PC-3 (cell line): ENCODE results near the gene CARMIL1. TPM values are rescaled to one million over a fixed set of nuclear protein-coding genes. Genes with fewer than 3 reads are reported as not detected.

Experiments
- ATAC-seq: fragments of 200-7000 bp; cut with Tn5 transposase; 2 replicates; pipeline ENCODE4 v1.9.1; 2020; ENCODE audit warnings: mild to moderate bottlenecking, moderate library complexity
- BruUV-seq: library from RNA; stranded (reverse); fragments of 400-500 nt; replicated peaks from 2 replicates; lab custom pipeline; 2021; lab: Mats Ljungman, UMichigan
- CTCF ChIA-PET: fragments of 300-600 bp; sonication (Branson Sonifier 250); formaldehyde crosslinking; loops from one replicate; lab custom pipeline; 2022; ENCODE audit warnings: antibody characterized with exemption; lab: Charles Lee
- POLR2A ChIA-PET: fragments of 300-600 bp; sonication (Branson Sonifier 250); formaldehyde crosslinking; loops from one replicate; lab custom pipeline; 2022; ENCODE audit warnings: antibody characterized with exemption; ENCODE audit not compliant: unreplicated experiment; lab: Charles Lee
- DNase-seq: peaks from one replicate; pipeline ENCODE4 v3.0.0-alpha.2; 2015
- H2AFZ ChIP-seq: fragments of 300-600 bp; sonication (generic); 2 replicates; pipeline ENCODE4 v1.6.0; 2016; ENCODE audit warnings: antibody characterized with exemption, low read length
- H3F3A ChIP-seq: fragments of 300-600 bp; sonication (generic); one replicate; pipeline ENCODE4 v1.6.0; 2017; ENCODE audit warnings: antibody characterized with exemption, low read length, control low read depth, mild to moderate bottlenecking; ENCODE audit not compliant: unreplicated experiment
- H3K27ac ChIP-seq: fragments of 300-600 bp; sonication (generic); 2 replicates; pipeline ENCODE4 v1.5.1; 2016; ENCODE audit warnings: mild to moderate bottlenecking, low read length
- H3K27me3 ChIP-seq: fragments of 300-600 bp; sonication (generic); 2 replicates; pipeline ENCODE4 v1.6.1; 2016; ENCODE audit warnings: low read length, mixed read lengths
- H3K36me3 ChIP-seq: fragments of 300-600 bp; sonication (generic); 2 replicates; pipeline ENCODE4 v1.6.1; 2016; ENCODE audit warnings: low read depth, mixed run types, low read length, mixed read lengths
- H3K4me1 ChIP-seq: fragments of 300-600 bp; sonication (generic); 2 replicates; pipeline ENCODE4 v1.5.1; 2016; ENCODE audit warnings: low read length; ENCODE audit not compliant: insufficient read depth
- H3K4me2 ChIP-seq: fragments of 300-600 bp; sonication (generic); 2 replicates; pipeline ENCODE4 v1.6.0; 2016; ENCODE audit warnings: low read length
- H3K4me3 ChIP-seq: fragments of 300-600 bp; sonication (generic); 2 replicates; pipeline ENCODE4 v1.5.1; 2016; ENCODE audit warnings: mild to moderate bottlenecking, low read length, mixed read lengths
- H3K79me2 ChIP-seq: fragments of 300-600 bp; sonication (generic); 2 replicates; pipeline ENCODE4 v1.6.1; 2017; ENCODE audit warnings: low read length, mixed read lengths
- H3K9ac ChIP-seq: fragments of 300-600 bp; sonication (generic); 2 replicates; pipeline ENCODE4 v1.6.0; 2016; ENCODE audit warnings: mild to moderate bottlenecking, low read length
- H3K9me2 ChIP-seq: fragments of 300-600 bp; sonication (generic); replicated peaks from 2 replicates; pipeline ENCODE4 v1.6.1; 2016; ENCODE audit warnings: mixed run types, low read length, mixed read lengths
- H3K9me3 ChIP-seq: fragments of 300-600 bp; sonication (generic); 2 replicates; pipeline ENCODE4 v1.6.1; 2016; ENCODE audit warnings: low read length, mixed read lengths
- H4K20me1 ChIP-seq: fragments of 300-600 bp; sonication (generic); 2 replicates; pipeline ENCODE4 v1.6.1; 2016; ENCODE audit warnings: low read length, mixed read lengths
- CTCF ChIP-seq: fragments of 300-600 bp; sonication (generic); conservative IDR thresholded peaks from 2 replicates; pipeline ENCODE4 v1.5.1; 2017; ENCODE audit warnings: antibody characterized with exemption, low read depth, mild to moderate bottlenecking, low read length
- EZH2 ChIP-seq: fragments of 300-600 bp; sonication (generic); IDR thresholded peaks from one replicate; pipeline ENCODE4 v1.6.1; 2017; ENCODE audit warnings: antibody characterized with exemption, mild to moderate bottlenecking, low read length; ENCODE audit not compliant: unreplicated experiment
- EZH2phosphoT487 ChIP-seq: fragments of 300-600 bp; sonication (generic); IDR thresholded peaks from 2 replicates; pipeline ENCODE4 v1.6.1; 2018; ENCODE audit warnings: mild to moderate bottlenecking, antibody characterized with exemption, low read length, borderline replicate concordance
- intact Hi-C: fragments of 100-400 bp; cut with micrococcal nuclease; formaldehyde crosslinking; loops from 2 replicates; pipeline ENCODE4 v1.9.0; 2023
- total RNA-seq: library from RNA; depleted of rRNA; stranded (reverse); fragments of >200 nt; gene quantifications from 2 replicates; pipeline ENCODE4 v1.2.3, GENCODE V29; 2014

CARMIL1 gene
- total RNA-seq, 1 experiment from 2014 or later: 22.0 TPM

- CTCF ChIA-PET: no interaction called here
- no peak for ATAC-seq
These were observed 8.6 kb upstream of the CARMIL1 start for GRCh38 chr6:25270559-25270958.

GRCh38 chr6:25275436-25275835 lies 3.7 kb upstream of the CARMIL1 start:
- Histone ChIP-seq H3K79me2 (peaks cover 11% of the 10 kb centered on the region), H3K27me3 (no peaks in the 10 kb centered on the region), H3K4me1 (peaks cover 21% of the 10 kb centered on the region), H3F3A (no peaks in the 10 kb centered on the region), H3K9me3 (no peaks in the 10 kb centered on the region), H4K20me1 (no peaks in the 10 kb centered on the region), H3K9ac (no peak overlapping the region), H3K36me3 (no peaks in the 10 kb centered on the region), H3K4me3 (no peak overlapping the region), H2AFZ (no peak overlapping the region), H3K4me2 (no peak overlapping the region), H3K27ac (no peak overlapping the region), H3K9me2 (no peaks in the 10 kb centered on the region)
- ChIA-PET POLR2A (no interaction called here), CTCF (no interaction called here)
- DNase-seq (no peak), ATAC-seq (no peak)
- no TSS peak for BruUV-seq
- intact Hi-C loops: loop anchor here (10.0 kb wide), 1 partner anchor 89 kb away; no protein-coding TSS in a partner anchor
- TF ChIP-seq CTCF: no peak
- no peak for TF ChIP-seq EZH2
- TF ChIP-seq EZH2phosphoT487: no peak

More at GRCh38 chr6:25270559-25270958, 8.6 kb upstream of the CARMIL1 start:
- Histone ChIP-seq H3K79me2 (no peaks in the 10 kb centered on the region), H3F3A (no peaks in the 10 kb centered on the region), H3K4me3 (no peak overlapping the region), H3K27me3 (no peaks in the 10 kb centered on the region), H3K9me2 (no peaks in the 10 kb centered on the region), H3K36me3 (no peaks in the 10 kb centered on the region), H2AFZ (no peak overlapping the region), H3K27ac (no peak overlapping the region), H4K20me1 (no peaks in the 10 kb centered on the region), H3K9me3 (no peaks in the 10 kb centered on the region), H3K9ac (no peak overlapping the region), H3K4me2 (no peak overlapping the region), H3K4me1 (0 out of 2 replicates have a peak, but pooled peaks cover 3% of the 10 kb centered on the region)
- intact Hi-C loops: loop anchor here (10.0 kb wide), 1 partner anchor 94 kb away; no protein-coding TSS in a partner anchor
- no TSS peak for BruUV-seq
- DNase-seq: no peak
- TF ChIP-seq EZH2phosphoT487 (no peak), EZH2 (no peak), CTCF (no peak)
- POLR2A ChIA-PET: no interaction called here

GRCh38 chr6:25277386-25277785 lies 1.8 kb upstream of the CARMIL1 start:
- intact Hi-C loops: loop anchor here (10.0 kb wide), 1 partner anchor 87 kb away; no protein-coding TSS in a partner anchor
- no peak for DNase-seq
- Histone ChIP-seq H3K4me3 (no peak overlapping the region), H3K27ac (no peak overlapping the region), H3K36me3 (no peaks in the 10 kb centered on the region), H3K27me3 (no peaks in the 10 kb centered on the region), H3K9me3 (no peaks in the 10 kb centered on the region), H3K4me1 (peaks cover 25% of the 10 kb centered on the region), H3K79me2 (peaks cover 26% of the 10 kb centered on the region), H2AFZ (no peak overlapping the region; the same call in 1 of the 2 replicates), H3F3A (no peaks in the 10 kb centered on the region), H3K9ac (no peak overlapping the region), H3K4me2 (peak overlapping the region; percentile 87), H3K9me2 (no peaks in the 10 kb centered on the region), H4K20me1 (no peaks in the 10 kb centered on the region)
- ChIA-PET POLR2A (no interaction called here), CTCF (interaction anchor here (0.7 to 3.0 kb wide), 2 partner anchors 213 to 371 kb away, joined by 4 to 35 read pairs; no protein-coding TSS in a partner anchor)
- TF ChIP-seq EZH2phosphoT487 (no peak), EZH2 (no peak), CTCF (no peak)
- no peak for ATAC-seq
- no TSS peak for BruUV-seq
